ENCODE data around the gene TUBA4A. TPM values are rescaled to one million over a fixed set of nuclear protein-coding genes. Genes with fewer than 3 reads are reported as not detected.
A peak's percentile ranks its signal among the peaks of the same experiment; 100 is the strongest.

TUBA4A gene
- total RNA-seq, 1 experiment from 2014 or later = 40.8 TPM

GRCh38 chr2:219218732-219219701, 34.7 kb downstream of the TUBA4A start, which contains the start of gene ABCB6 (continued):
- 0 out of 2 replicates have a peak, but pooled peaks have one; percentile 41 for TF ChIP-seq ZNF138 (CRISPR knock-in tag; conservative IDR thresholded peaks at IDR 0.05)
- TF ChIP-seq CBFB (CRISPR knock-in tag; IDR thresholded peaks at IDR 0.05; ENCODE audit: low read depth) = no peak
- no peak for TF ChIP-seq ZNF671 (CRISPR knock-in tag; IDR thresholded peaks at IDR 0.05)
- no peak for TF ChIP-seq HMGA2 (CRISPR knock-in tag; IDR thresholded peaks at IDR 0.05)
- no peak for TF ChIP-seq ZNF263 (CRISPR knock-in tag; IDR thresholded peaks at IDR 0.05; ENCODE audit: low read depth)
- TF ChIP-seq ARID4B (CRISPR knock-in tag; IDR thresholded peaks at IDR 0.05; ENCODE audit: borderline replicate concordance) = peak; percentile 54; the same call in 1 of the 2 replicates
- TF ChIP-seq, protein P1, sequence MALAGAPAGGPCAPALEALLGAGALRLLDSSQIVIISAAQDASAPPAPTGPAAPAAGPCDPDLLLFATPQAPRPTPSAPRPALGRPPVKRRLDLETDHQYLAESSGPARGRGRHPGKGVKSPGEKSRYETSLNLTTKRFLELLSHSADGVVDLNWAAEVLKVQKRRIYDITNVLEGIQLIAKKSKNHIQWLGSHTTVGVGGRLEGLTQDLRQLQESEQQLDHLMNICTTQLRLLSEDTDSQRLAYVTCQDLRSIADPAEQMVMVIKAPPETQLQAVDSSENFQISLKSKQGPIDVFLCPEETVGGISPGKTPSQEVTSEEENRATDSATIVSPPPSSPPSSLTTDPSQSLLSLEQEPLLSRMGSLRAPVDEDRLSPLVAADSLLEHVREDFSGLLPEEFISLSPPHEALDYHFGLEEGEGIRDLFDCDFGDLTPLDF (CRISPR knock-in tag; IDR thresholded peaks at IDR 0.05) = no peak
- no peak for TF ChIP-seq AR (CRISPR knock-in tag; IDR thresholded peaks at IDR 0.05)
- TF ChIP-seq SP1 (CRISPR knock-in tag; conservative IDR thresholded peaks at IDR 0.05) = peak; percentile 75
- TF ChIP-seq TP53 (CRISPR knock-in tag; IDR thresholded peaks at IDR 0.05) = peak; percentile 50
- TF ChIP-seq FOXP4 (CRISPR knock-in tag; IDR thresholded peaks at IDR 0.05) = 0 out of 2 replicates have a peak, but pooled peaks have one; percentile 55
- peak; percentile 85 for TF ChIP-seq EMX1 (CRISPR knock-in tag; IDR thresholded peaks at IDR 0.05)
- TF ChIP-seq, protein P2, sequence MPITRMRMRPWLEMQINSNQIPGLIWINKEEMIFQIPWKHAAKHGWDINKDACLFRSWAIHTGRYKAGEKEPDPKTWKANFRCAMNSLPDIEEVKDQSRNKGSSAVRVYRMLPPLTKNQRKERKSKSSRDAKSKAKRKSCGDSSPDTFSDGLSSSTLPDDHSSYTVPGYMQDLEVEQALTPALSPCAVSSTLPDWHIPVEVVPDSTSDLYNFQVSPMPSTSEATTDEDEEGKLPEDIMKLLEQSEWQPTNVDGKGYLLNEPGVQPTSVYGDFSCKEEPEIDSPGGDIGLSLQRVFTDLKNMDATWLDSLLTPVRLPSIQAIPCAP (CRISPR knock-in tag; IDR thresholded peaks at IDR 0.05) = 0 out of 2 replicates have a peak, but pooled peaks have one; percentile 6
- peak; percentile 84 for TF ChIP-seq GABPB1 (CRISPR knock-in tag; IDR thresholded peaks at IDR 0.05)

Data from WTC11 (cell line).